ENCODE results near the gene ACAP2.

- no peak for TF ChIP-seq CTCF (IDR thresholded peaks at IDR 0.05)
- TF ChIP-seq POLR2A (IDR thresholded peaks at IDR 0.05; ENCODE audit: low read depth): no peak
- no peak for TF ChIP-seq POLR2AphosphoS5 (IDR thresholded peaks at IDR 0.05)
- TF ChIP-seq EP300 (IDR thresholded peaks at IDR 0.05): no peak
Measured at GRCh38 chr3:195247086-195247862, 195.5 kb downstream of the ACAP2 start.
